Activated CD4-positive, CD25-positive, alpha-beta regulatory T cell treated with anti-CD3 and anti-CD28 coated beads, Interleukin-2, amount 50 U/mL, for 16 hours (primary cell): ENCODE data around the gene DXO.

Experiments
- DNase-seq: peaks from one replicate; pipeline ENCODE4 v3.0.0-alpha.2; 2020; ENCODE audit warnings: low read depth, low spot score

The DXO gene

DNA sequence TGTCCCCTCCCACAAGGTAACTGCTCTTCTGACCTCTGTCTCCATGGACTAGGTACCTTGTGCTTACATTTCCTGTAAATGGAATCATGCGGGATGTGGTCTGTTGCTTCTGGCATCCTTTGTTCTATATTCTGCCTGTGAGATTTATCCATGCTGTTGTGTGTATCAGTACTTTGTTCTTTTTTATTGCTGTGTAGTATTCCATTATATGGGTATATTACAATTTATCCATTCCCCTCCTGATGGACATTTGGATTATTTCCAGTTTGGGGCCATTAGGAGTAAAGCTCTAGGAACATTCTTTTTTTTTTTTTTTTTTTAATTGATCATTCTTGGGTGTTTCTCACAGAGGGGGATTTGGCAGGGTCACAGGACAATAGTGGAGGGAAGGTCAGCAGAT is 41.0 kb downstream of the DXO start:
- DNase-seq: no peak

DNA sequence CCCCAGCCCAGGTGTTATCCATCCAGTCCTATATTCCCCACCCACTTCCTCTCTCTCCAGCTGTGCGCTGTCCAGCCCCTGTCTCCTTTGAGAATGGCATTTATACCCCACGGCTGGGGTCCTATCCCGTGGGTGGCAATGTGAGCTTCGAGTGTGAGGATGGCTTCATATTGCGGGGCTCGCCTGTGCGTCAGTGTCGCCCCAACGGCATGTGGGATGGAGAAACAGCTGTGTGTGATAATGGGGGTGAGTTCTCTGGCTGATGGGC is 43.3 kb downstream of the DXO start:
- no peak for DNase-seq

- DNase-seq: no peak
These were observed 43.9 kb downstream of the DXO start for GRCh38 chr6:31927863-31928671.

DNA sequence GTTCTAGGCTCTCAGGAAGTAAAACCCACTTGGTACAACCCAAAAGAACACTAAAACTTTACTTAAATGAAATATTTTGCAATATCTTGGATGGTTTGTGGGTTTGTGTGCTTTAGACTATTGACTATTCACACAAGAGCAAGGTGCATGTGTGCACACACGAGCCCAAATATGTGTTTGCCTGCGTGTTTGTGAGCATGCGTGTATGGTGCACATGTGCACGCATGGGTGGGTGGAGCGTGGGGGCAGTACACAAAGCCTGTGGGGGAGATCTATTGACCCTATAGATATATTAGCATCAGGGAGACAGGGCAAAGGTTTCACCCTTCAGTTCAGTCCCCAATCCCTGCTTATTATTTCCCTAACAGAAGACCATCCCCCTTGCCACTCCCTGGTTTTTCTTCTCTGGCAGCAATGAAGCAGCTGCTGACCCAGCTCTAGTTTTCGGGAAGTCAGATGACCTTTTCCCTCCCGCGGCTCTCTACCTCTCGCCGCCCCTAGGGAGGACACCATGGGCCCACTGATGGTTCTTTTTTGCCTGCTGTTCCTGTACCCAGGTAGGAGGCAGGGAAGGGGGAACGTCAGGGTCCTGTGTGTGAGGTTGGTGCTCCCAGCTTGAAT is 44.6 kb downstream of the DXO start, which contains the start of gene C2:
Gene C2 (plus strand): TSS at position 476 of the 621 bp plus-strand sequence. CDS start 36 bp downstream, at position 512.
- DNase-seq: no peak

- no peak for DNase-seq
These were observed 49.0 kb downstream of the DXO start for GRCh38 chr6:31922942-31923341.

GRCh38 chr6:31920811-31921210 is 51.1 kb downstream of the DXO start:
- no peak for DNase-seq
